Measurements from ENCODE around the gene CCNF.

GRCh38 chr16:2428051-2428783 lies 1.0 kb upstream of the CCNF start:
- no peak for TF ChIP-seq POLR2AphosphoS5 (IDR thresholded peaks at IDR 0.05; ENCODE audit: low read depth, low read length)
- TF ChIP-seq TAF1 (IDR thresholded peaks at IDR 0.05; ENCODE audit: borderline replicate concordance, insufficient read depth, low read length), result no peak

Measured in PFSK-1 (cell line).